DND-41 (cell line): ENCODE measurements around the gene RASGRP2.

Source experiments
- ATAC-seq: fragments of 200-7000 bp; cut with Tn5 transposase; 3 replicates; pipeline ENCODE4 v1.9.1; 2021; ENCODE audit warnings: low read depth; ENCODE audit not compliant: insufficient read depth
- DNase-seq: peaks from one replicate; pipeline ENCODE4 v3.0.0-alpha.2; 2020
- H2AFZ ChIP-seq: 2 replicates; pipeline ENCODE4 v1.6.0; 2012; ENCODE audit warnings: low read depth, low read length
- H3K27ac ChIP-seq: 2 replicates; pipeline ENCODE4 v1.5.1; 2012; ENCODE audit warnings: low read length, inconsistent platforms
- H3K27me3 ChIP-seq: fragments of 200-600 bp; sonication (generic); 2 replicates; pipeline ENCODE4 v1.6.0; 2012; ENCODE audit warnings: low read length, mild to moderate bottlenecking, inconsistent platforms; ENCODE audit not compliant: insufficient read depth, poor library complexity
- H3K36me3 ChIP-seq: 2 replicates; pipeline ENCODE4 v1.5.1; 2012; ENCODE audit warnings: low read length, inconsistent platforms; ENCODE audit not compliant: insufficient read depth
- H3K4me1 ChIP-seq: 2 replicates; pipeline ENCODE4 v1.5.1; 2012; ENCODE audit warnings: mild to moderate bottlenecking, low read length; ENCODE audit not compliant: insufficient read depth
- H3K4me2 ChIP-seq: 2 replicates; pipeline ENCODE4 v1.6.0; 2012; ENCODE audit warnings: mild to moderate bottlenecking, moderate library complexity, low read length, inconsistent platforms; ENCODE audit not compliant: insufficient read depth
- H3K4me3 ChIP-seq, 2 experiments: fragments of 200-600 bp in 1 of 2; shearing (Covaris generic) in 1 of 2; 2 replicates each; pipeline ENCODE4 v1.5.1; 2012 to 2016; ENCODE audit warnings: inconsistent platforms in 2 of 2, low read length in 2 of 2, mild to moderate bottlenecking in 2 of 2, low read depth in 1 of 2, moderate library complexity in 1 of 2
- H3K79me2 ChIP-seq: 2 replicates; pipeline ENCODE4 v1.6.0; 2012; ENCODE audit warnings: low read length, inconsistent platforms; ENCODE audit not compliant: insufficient read depth
- H3K9ac ChIP-seq: 2 replicates; pipeline ENCODE4 v1.6.0; 2012; ENCODE audit warnings: low read depth, mild to moderate bottlenecking, inconsistent platforms, low read length, moderate library complexity
- H3K9me3 ChIP-seq: 2 replicates; pipeline ENCODE4 v1.5.1; 2012; ENCODE audit warnings: low read length, moderate library complexity, mild to moderate bottlenecking, inconsistent platforms; ENCODE audit not compliant: insufficient read depth, severe bottlenecking
- H4K20me1 ChIP-seq: 2 replicates; pipeline ENCODE4 v1.6.0; 2012; ENCODE audit warnings: low read length; ENCODE audit not compliant: insufficient read depth
- EZH2 ChIP-seq: IDR thresholded peaks from 3 replicates; pipeline ENCODE4 v1.6.1; 2012; ENCODE audit warnings: borderline replicate concordance, low read depth, mild to moderate bottlenecking, moderate library complexity, low read length, inconsistent platforms; ENCODE audit not compliant: severe bottlenecking
- TF ChIP-seq, protein P1 (sequence below): IDR thresholded peaks from 2 replicates; pipeline ENCODE4 v1.5.1; 2012; ENCODE audit warnings: borderline replicate concordance, low read length, moderate library complexity, mild to moderate bottlenecking; ENCODE audit not compliant: poor library complexity, severe bottlenecking; ENCODE audit errors: extremely low read depth

RASGRP2 gene

DNA sequence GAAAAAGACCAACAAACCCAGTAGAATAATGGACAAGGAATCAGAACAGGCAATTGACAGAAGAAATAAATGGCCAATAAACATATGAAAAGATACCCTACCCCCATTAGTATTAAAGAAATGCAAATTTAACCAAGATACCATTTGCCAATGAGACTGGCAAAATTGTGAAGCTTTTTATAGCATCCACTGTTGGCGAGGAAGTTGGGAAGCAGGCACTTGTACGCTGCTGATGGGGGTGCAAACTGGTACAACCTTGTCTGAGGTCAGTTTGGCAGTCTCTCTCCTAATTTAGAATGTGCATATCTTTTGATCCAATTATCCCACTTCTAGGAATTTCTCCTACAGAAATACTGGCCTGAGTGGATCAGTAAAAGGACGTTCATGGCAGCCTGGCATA, 12.3 kb downstream of the RASGRP2 start:
- no peaks in the 10 kb centered on the region; the same call in 1 of the 2 replicates for H4K20me1 ChIP-seq
- ATAC-seq, result no peak
- no peak for DNase-seq
- no peaks in the 10 kb centered on the region for H3K27me3 ChIP-seq
- no peak overlapping the region for H3K4me3 ChIP-seq
- H3K4me2 ChIP-seq, result no peak overlapping the region
- peaks cover 26% of the 10 kb centered on the region; the same call in 1 of the 2 replicates for H3K36me3 ChIP-seq
- H3K27ac ChIP-seq, result no peak overlapping the region
- H2AFZ ChIP-seq, result no peak overlapping the region
- H3K9ac ChIP-seq, result no peak overlapping the region
- TF ChIP-seq, protein P1, sequence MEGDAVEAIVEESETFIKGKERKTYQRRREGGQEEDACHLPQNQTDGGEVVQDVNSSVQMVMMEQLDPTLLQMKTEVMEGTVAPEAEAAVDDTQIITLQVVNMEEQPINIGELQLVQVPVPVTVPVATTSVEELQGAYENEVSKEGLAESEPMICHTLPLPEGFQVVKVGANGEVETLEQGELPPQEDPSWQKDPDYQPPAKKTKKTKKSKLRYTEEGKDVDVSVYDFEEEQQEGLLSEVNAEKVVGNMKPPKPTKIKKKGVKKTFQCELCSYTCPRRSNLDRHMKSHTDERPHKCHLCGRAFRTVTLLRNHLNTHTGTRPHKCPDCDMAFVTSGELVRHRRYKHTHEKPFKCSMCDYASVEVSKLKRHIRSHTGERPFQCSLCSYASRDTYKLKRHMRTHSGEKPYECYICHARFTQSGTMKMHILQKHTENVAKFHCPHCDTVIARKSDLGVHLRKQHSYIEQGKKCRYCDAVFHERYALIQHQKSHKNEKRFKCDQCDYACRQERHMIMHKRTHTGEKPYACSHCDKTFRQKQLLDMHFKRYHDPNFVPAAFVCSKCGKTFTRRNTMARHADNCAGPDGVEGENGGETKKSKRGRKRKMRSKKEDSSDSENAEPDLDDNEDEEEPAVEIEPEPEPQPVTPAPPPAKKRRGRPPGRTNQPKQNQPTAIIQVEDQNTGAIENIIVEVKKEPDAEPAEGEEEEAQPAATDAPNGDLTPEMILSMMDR, result no peak
- TF ChIP-seq EZH2, result no peak
- no peaks in the 10 kb centered on the region for H3K9me3 ChIP-seq
- no peaks in the 10 kb centered on the region for H3K79me2 ChIP-seq
- no peaks in the 10 kb centered on the region for H3K4me1 ChIP-seq

DNA sequence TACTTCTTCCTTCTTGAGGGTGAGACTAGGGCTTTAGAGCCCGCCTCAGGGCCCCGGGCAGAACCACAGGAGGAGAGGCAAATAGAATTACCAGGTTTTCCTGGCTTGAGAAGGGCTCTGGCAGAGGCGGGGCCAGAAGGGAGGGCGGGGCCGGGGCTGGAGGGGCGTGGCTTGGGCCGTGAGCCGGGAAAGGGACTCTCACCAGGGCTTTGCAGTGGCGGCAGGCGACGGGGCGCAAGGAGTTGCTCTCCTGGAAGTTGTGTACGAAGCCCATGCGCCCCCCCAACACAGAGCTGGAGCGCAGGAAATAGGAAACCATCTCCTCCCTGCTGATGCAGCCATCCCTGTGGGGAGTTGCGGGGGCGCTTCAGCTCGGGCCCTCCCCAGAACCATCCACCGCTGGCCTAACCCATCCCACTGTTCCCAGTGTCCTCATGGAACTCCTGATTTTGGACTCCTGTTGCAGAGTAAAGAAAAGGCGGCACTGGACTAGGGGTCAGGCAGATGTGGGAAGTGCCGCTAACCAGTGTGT, 14.0 kb downstream of the RASGRP2 start:
- Histone ChIP-seq H2AFZ (no peak overlapping the region), H3K4me3 (no peak overlapping the region), H4K20me1 (no peaks in the 10 kb centered on the region), H3K27me3 (no peaks in the 10 kb centered on the region), H3K36me3 (peaks cover 9% of the 10 kb centered on the region; the same call in 1 of the 2 replicates), H3K9me3 (no peaks in the 10 kb centered on the region), H3K4me2 (no peak overlapping the region), H3K27ac (no peak overlapping the region), H3K4me1 (no peaks in the 10 kb centered on the region), H3K9ac (no peak overlapping the region), H3K79me2 (no peaks in the 10 kb centered on the region)
- peak; percentile 37; the same call in 1 of the 3 replicates for ATAC-seq
- DNase-seq, result peak; percentile 33
- TF ChIP-seq, protein P1, result no peak
- no peak for TF ChIP-seq EZH2

DNA sequence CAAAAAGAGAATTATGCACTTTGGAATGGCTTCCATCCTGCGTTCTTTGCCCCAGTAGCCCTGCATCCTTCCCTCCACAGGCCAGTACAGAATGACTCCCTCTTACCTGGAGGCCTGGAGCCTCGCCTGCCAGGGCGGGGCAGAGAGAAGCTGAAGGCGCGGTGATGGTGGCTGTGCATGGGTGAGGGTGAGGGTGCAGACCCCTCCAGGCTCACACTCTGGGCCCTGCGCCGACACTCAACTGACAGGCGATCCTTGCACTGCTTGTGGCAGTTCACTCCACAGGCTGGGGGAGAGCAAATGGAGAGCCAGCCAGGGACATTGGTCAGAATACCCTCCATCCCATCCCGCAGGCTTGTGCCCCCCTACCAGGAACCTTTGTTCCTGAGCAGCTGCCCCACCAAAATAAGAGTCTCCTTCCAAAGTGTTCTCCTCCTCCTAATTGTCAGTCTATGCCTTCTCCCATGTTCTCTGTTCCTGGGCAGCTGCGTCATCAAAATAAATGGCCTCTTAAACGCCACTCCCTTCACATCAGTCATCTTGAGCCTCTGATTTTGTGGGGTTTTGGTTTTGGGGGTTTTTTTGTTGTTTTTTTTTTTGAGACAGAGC, 15.1 kb downstream of the RASGRP2 start:
- no peak for DNase-seq
- no peaks in the 10 kb centered on the region for H4K20me1 ChIP-seq
- ATAC-seq, result no peak
- H3K79me2 ChIP-seq, result no peaks in the 10 kb centered on the region
- H3K9ac ChIP-seq, result no peak overlapping the region
- H3K4me2 ChIP-seq, result no peak overlapping the region
- H3K4me1 ChIP-seq, result peaks cover 5% of the 10 kb centered on the region
- no peak overlapping the region for H3K4me3 ChIP-seq
- H3K27me3 ChIP-seq, result no peaks in the 10 kb centered on the region
- H3K9me3 ChIP-seq, result no peaks in the 10 kb centered on the region
- no peak overlapping the region for H3K27ac ChIP-seq
- 0 out of 2 replicates have a peak, but pooled peaks cover 7% of the 10 kb centered on the region for H3K36me3 ChIP-seq
- no peak overlapping the region for H2AFZ ChIP-seq
- TF ChIP-seq, protein P1, result no peak
- TF ChIP-seq EZH2, result no peak
